ENCODE data around the gene CCL2. TPM values are rescaled to one million over a fixed set of nuclear protein-coding genes. Genes with fewer than 3 reads are reported as not detected.

Gene CCL2
- total RNA-seq, 3 donors from 2014 or later, result 7.4 to 64.4 (median 26.5) TPM

- no peak for TF ChIP-seq POLR2A (IDR thresholded peaks at IDR 0.05)
- no peak for TF ChIP-seq CTCF (IDR thresholded peaks at IDR 0.05)
- no peak for TF ChIP-seq POLR2AphosphoS5 (IDR thresholded peaks at IDR 0.05)
- intact Hi-C loops (cut with DNase I; ENCODE audit: low total_unique reads), result loop anchor here (5.0 kb wide), 1 partner anchor 683 kb away; no protein-coding TSS in a partner anchor
- Histone ChIP-seq H3K4me1 (no peaks in the 10 kb centered on the region), H3K4me3 (no peak overlapping the region), H3K9me3 (no peaks in the 10 kb centered on the region), H3K36me3 (no peaks in the 10 kb centered on the region), H3K27ac (no peak overlapping the region), H3K27me3 (no peaks in the 10 kb centered on the region)
- DNase-seq (ENCODE audit: low spot score in 2 of 2), result no peak
These were observed 35.7 kb upstream of the CCL2 start for GRCh38 chr17:34219405-34219804.

GRCh38 chr17:34220045-34220751, 34.9 kb upstream of the CCL2 start:
- DNase-seq (ENCODE audit: low spot score in 2 of 2), result no peak
- no peak overlapping the region for H3K4me3 ChIP-seq
- H3K27me3 ChIP-seq, result no peaks in the 10 kb centered on the region
- no peaks in the 10 kb centered on the region for H3K36me3 ChIP-seq
- intact Hi-C loops (cut with DNase I; ENCODE audit: low total_unique reads), result no loop called here
- no peaks in the 10 kb centered on the region for H3K4me1 ChIP-seq
- H3K9me3 ChIP-seq, result no peaks in the 10 kb centered on the region
- H3K27ac ChIP-seq, result no peak overlapping the region
- TF ChIP-seq CTCF (IDR thresholded peaks at IDR 0.05), result no peak
- TF ChIP-seq POLR2AphosphoS5 (IDR thresholded peaks at IDR 0.05), result no peak

GRCh38 chr17:34220752-34221395, 34.2 kb upstream of the CCL2 start:
- no peak for DNase-seq (ENCODE audit: low spot score in 2 of 2)
- H3K4me3 ChIP-seq, result no peak overlapping the region
- H3K36me3 ChIP-seq, result no peaks in the 10 kb centered on the region
- H3K9me3 ChIP-seq, result no peaks in the 10 kb centered on the region
- TF ChIP-seq POLR2A (IDR thresholded peaks at IDR 0.05), result no peak
- no peak for TF ChIP-seq CTCF (IDR thresholded peaks at IDR 0.05)
- no peaks in the 10 kb centered on the region for H3K27me3 ChIP-seq
- no peaks in the 10 kb centered on the region for H3K4me1 ChIP-seq
- intact Hi-C loops (cut with DNase I; ENCODE audit: low total_unique reads), result no loop called here
- no peak overlapping the region for H3K27ac ChIP-seq

- Histone ChIP-seq H3K27ac (no peak overlapping the region), H3K36me3 (no peaks in the 10 kb centered on the region), H3K27me3 (no peaks in the 10 kb centered on the region), H3K4me1 (no peaks in the 10 kb centered on the region), H3K9me3 (no peaks in the 10 kb centered on the region), H3K4me3 (no peak overlapping the region)
- intact Hi-C loops (cut with DNase I; ENCODE audit: low total_unique reads), result no loop called here
- TF ChIP-seq CTCF (IDR thresholded peaks at IDR 0.05) (no peak), POLR2AphosphoS5 (IDR thresholded peaks at IDR 0.05) (no peak), POLR2A (IDR thresholded peaks at IDR 0.05) (no peak)
- DNase-seq (ENCODE audit: low spot score in 2 of 2), result no peak
These were observed 33.7 kb upstream of the CCL2 start for GRCh38 chr17:34221411-34221810.

- intact Hi-C loops (cut with DNase I; ENCODE audit: low total_unique reads), result no loop called here
- H3K27ac ChIP-seq, result no peak overlapping the region
- H3K4me1 ChIP-seq, result no peaks in the 10 kb centered on the region
- H3K36me3 ChIP-seq, result no peaks in the 10 kb centered on the region
- TF ChIP-seq CTCF (IDR thresholded peaks at IDR 0.05) (no peak), POLR2A (IDR thresholded peaks at IDR 0.05) (no peak), POLR2AphosphoS5 (IDR thresholded peaks at IDR 0.05) (no peak)
- no peak for DNase-seq (ENCODE audit: low spot score in 2 of 2)
- H3K9me3 ChIP-seq, result no peaks in the 10 kb centered on the region
- H3K4me3 ChIP-seq, result no peak overlapping the region
- no peaks in the 10 kb centered on the region for H3K27me3 ChIP-seq
These were observed 32.2 kb upstream of the CCL2 start for GRCh38 chr17:34222722-34223497.

Measured in breast epithelium (tissue), 4 donors.